ENCODE measurements around the gene TMEM89. TPM values are rescaled to one million over a fixed set of nuclear protein-coding genes. Genes with fewer than 3 reads are reported as not detected.

Gene TMEM89
- total and polyA plus RNA-seq, 2 donors = 0.23 TPM; not detected in 1

DNA sequence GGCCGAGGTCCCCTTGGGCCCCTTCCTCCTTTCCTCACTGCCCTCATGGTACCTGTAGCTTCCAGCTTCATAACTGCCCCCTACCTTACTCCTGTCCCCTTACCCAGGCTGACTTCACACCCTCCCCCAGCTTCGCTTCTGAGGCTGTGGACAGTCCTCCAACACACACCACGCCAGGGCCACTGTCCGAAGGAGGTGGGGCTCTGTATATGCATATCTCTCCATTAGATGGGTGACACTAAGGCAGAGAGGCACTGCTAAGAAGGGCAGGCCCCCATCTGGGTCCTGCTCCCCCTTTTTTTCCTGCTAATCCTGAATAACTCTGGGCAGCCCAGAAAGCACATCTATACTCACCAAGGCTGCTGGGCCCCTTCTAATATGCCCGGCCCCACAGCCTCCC, 25.4 kb downstream of the TMEM89 start:
- H3K27ac ChIP-seq (ENCODE audit: low read depth in 1 of 2, low read length in 1 of 2) = no peak overlapping the region
- no peaks in the 10 kb centered on the region for H3K9me3 ChIP-seq (ENCODE audit: control insufficient read depth in 2 of 2, insufficient read depth in 1 of 2, low read length in 1 of 2)
- H3K27me3 ChIP-seq (ENCODE audit: control insufficient read depth in 2 of 2, insufficient read depth in 1 of 2, low read length in 1 of 2) = peaks cover 18 to 48% of the 10 kb centered on the region in 2 donors
- no peak overlapping the region for H3K4me3 ChIP-seq (ENCODE audit: low read length in 2 of 2)
- WGBS = 89% methylated on average over 5 of the region's 5 CpGs
- H3K4me1 ChIP-seq (ENCODE audit: control insufficient read depth in 2 of 2, insufficient read depth in 2 of 2, low read length in 2 of 2) = peaks cover 0 to 16% of the 10 kb centered on the region in 2 donors
- no peak for DNase-seq (ENCODE audit: low read depth in 6 of 9, low spot score in 9 of 9)
- peaks cover 31 to 40% of the 10 kb centered on the region in 2 donors for H3K36me3 ChIP-seq (ENCODE audit: control insufficient read depth in 2 of 2, insufficient read depth in 2 of 2, low read length in 1 of 2)

DNA sequence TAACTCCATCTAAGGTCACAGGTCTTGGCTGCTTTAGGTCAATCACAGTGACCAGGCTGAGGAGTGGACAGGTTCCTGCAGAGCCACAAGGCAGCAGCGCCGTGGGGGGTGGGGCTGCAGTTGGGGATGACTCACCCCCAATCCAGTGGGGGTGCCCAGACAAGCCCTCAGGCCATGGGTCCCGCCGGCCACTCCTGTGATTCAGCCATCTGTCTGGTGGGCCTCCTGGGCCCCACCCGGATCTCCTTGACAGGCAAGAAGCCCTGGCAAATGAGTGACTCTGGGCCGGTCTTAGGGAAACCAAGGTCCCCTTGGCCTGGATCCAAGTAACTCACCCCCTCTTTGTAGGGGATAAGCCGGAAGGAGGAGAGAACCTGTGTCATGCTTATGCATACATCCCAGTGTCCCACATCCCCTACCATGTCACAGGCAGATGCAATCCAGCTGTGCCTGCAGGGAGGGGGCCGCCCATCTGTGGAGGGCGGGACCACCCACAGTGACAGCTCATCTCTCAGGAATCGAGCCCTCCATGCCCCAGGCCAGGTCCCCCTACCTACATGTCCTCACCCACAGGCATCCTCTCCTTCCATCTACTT, 25.9 kb downstream of the TMEM89 start:
- H3K36me3 ChIP-seq (ENCODE audit: control insufficient read depth in 2 of 2, insufficient read depth in 2 of 2, low read length in 1 of 2) = peaks cover 26 to 35% of the 10 kb centered on the region in 2 donors
- DNase-seq (ENCODE audit: low read depth in 6 of 9, low spot score in 9 of 9) = no peak
- H3K4me1 ChIP-seq (ENCODE audit: control insufficient read depth in 2 of 2, insufficient read depth in 2 of 2, low read length in 2 of 2) = peaks cover 0 to 16% of the 10 kb centered on the region in 2 donors
- no peaks in the 10 kb centered on the region for H3K9me3 ChIP-seq (ENCODE audit: control insufficient read depth in 2 of 2, insufficient read depth in 1 of 2, low read length in 1 of 2)
- 70% methylated on average over 10 of the region's 10 CpGs for WGBS
- no peak overlapping the region for H3K4me3 ChIP-seq (ENCODE audit: low read length in 2 of 2)
- no peak overlapping the region for H3K27ac ChIP-seq (ENCODE audit: low read depth in 1 of 2, low read length in 1 of 2)
- peaks cover 18 to 52% of the 10 kb centered on the region in 2 donors for H3K27me3 ChIP-seq (ENCODE audit: control insufficient read depth in 2 of 2, insufficient read depth in 1 of 2, low read length in 1 of 2)

DNA sequence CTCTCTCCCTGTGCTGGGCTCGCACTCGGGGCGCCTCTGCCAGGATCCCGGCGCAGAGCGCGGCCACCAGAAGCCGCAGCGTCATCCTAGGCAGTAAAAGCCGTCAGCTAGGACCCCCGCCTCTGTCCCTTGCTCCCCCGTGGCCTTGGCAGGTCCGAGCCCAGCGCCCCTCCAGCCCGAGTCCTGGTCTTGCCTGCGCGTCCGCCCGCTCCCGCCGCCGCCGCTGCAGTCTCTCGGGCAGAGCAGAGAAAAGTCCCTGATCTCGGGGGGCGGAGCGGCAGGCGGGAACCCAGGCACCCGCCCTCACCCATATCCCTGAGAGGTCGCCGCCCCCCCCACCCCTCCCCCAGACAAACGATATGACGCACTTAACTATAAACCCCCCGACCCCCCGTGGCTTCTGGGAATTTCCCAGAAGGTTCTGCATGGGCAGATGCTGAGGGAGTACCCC, 26.5 kb downstream of the TMEM89 start, which contains the start of gene COL7A1:
Gene COL7A1, minus strand, starts transcription at position 255 of the 451 bp plus-strand sequence. Its CDS starts 170 bp downstream, at position 85.
- Histone ChIP-seq H3K9me3 (ENCODE audit: control insufficient read depth in 2 of 2, insufficient read depth in 1 of 2, low read length in 1 of 2) (no peaks in the 10 kb centered on the region), H3K4me3 (ENCODE audit: low read length in 2 of 2) (no peak within 1 kb of the TSS), H3K27ac (ENCODE audit: low read depth in 1 of 2, low read length in 1 of 2) (no peak within 1 kb of the TSS), H3K36me3 (ENCODE audit: control insufficient read depth in 2 of 2, insufficient read depth in 2 of 2, low read length in 1 of 2) (peaks cover 21 to 29% of the 10 kb centered on the region in 2 donors), H3K27me3 (ENCODE audit: control insufficient read depth in 2 of 2, insufficient read depth in 1 of 2, low read length in 1 of 2) (peaks cover 18 to 57% of the 10 kb centered on the region in 2 donors), H3K4me1 (ENCODE audit: control insufficient read depth in 2 of 2, insufficient read depth in 2 of 2, low read length in 2 of 2) (peaks cover 0 to 16% of the 10 kb centered on the region in 2 donors)
- WGBS = 19% methylated on average over 35 of the region's 35 CpGs
- no peak for DNase-seq (ENCODE audit: low read depth in 6 of 9, low spot score in 9 of 9)

DNA sequence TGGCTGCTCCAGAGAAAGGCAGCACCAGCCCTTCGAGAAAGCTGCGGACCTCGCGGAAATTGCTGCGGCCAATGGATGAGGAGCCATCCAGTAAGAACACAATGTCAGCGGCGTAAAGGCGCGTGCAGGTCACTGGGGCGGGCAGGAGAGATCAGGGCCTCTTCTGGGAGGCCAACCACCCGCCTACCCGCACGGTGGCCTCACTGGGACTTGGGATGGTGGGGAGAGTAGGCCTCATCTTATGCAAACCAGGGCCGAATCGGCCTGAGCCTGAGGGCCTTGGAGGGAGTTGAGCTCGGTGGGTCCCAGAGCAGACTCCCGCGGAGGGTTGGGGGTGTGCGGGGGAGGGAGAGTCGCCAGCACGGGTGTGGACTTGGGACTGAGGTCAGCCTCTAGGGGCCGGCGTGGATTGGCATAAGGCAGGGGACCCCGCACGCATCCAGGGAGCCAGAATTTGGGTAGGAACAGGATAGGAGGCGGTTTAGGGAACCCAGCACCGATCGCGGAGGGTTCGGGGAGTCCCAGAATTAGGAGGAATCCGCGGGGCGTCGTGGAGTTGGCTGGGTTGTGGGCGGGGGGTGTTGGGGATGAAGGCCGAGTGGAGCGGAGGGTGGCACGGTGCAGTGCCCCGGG, 27.0 kb downstream of the TMEM89 start:
- Histone ChIP-seq H3K27ac (ENCODE audit: low read depth in 1 of 2, low read length in 1 of 2) (no peak overlapping the region), H3K9me3 (ENCODE audit: control insufficient read depth in 2 of 2, insufficient read depth in 1 of 2, low read length in 1 of 2) (no peaks in the 10 kb centered on the region), H3K36me3 (ENCODE audit: control insufficient read depth in 2 of 2, insufficient read depth in 2 of 2, low read length in 1 of 2) (peaks cover 15 to 24% of the 10 kb centered on the region in 2 donors), H3K4me1 (ENCODE audit: control insufficient read depth in 2 of 2, insufficient read depth in 2 of 2, low read length in 2 of 2) (peaks cover 0 to 13% of the 10 kb centered on the region in 2 donors), H3K4me3 (ENCODE audit: low read length in 2 of 2) (no peak overlapping the region), H3K27me3 (ENCODE audit: control insufficient read depth in 2 of 2, insufficient read depth in 1 of 2, low read length in 1 of 2) (peaks cover 18 to 62% of the 10 kb centered on the region in 2 donors)
- WGBS = 51% methylated on average over 39 of the region's 39 CpGs
- DNase-seq (ENCODE audit: low read depth in 6 of 9, low spot score in 9 of 9) = no peak

DNA sequence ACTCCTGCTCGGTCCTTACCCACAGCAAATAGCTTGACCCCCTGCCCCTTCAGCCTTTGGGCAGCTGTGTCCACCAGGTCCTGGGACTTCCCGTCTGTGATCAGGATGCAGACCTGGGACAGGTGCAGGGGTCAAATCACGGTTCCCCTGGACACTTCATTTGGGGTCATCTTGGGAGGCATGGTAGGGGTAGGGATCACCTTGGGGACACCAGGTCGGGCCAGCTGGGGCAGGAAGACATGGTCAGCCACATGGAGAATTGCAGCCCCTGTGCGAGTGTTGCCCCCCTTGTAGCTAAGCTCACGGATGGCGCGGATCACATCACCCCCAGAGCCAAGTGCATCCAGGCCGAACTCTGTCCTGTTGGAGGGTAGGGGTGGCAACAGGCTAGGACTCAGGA, 28.2 kb downstream of the TMEM89 start:
- H3K9me3 ChIP-seq (ENCODE audit: control insufficient read depth in 2 of 2, insufficient read depth in 1 of 2, low read length in 1 of 2) = no peaks in the 10 kb centered on the region
- DNase-seq (ENCODE audit: low read depth in 6 of 9, low spot score in 9 of 9) = no peak
- H3K4me3 ChIP-seq (ENCODE audit: low read length in 2 of 2) = no peak overlapping the region
- 97% methylated on average over 9 of the region's 9 CpGs for WGBS
- peaks cover 0 to 7% of the 10 kb centered on the region in 2 donors for H3K4me1 ChIP-seq (ENCODE audit: control insufficient read depth in 2 of 2, insufficient read depth in 2 of 2, low read length in 2 of 2)
- H3K36me3 ChIP-seq (ENCODE audit: control insufficient read depth in 2 of 2, insufficient read depth in 2 of 2, low read length in 1 of 2) = peaks cover 3 to 12% of the 10 kb centered on the region in 2 donors
- no peak overlapping the region for H3K27ac ChIP-seq (ENCODE audit: low read depth in 1 of 2, low read length in 1 of 2)
- H3K27me3 ChIP-seq (ENCODE audit: control insufficient read depth in 2 of 2, insufficient read depth in 1 of 2, low read length in 1 of 2) = peaks cover 18 to 74% of the 10 kb centered on the region in 2 donors

DNA sequence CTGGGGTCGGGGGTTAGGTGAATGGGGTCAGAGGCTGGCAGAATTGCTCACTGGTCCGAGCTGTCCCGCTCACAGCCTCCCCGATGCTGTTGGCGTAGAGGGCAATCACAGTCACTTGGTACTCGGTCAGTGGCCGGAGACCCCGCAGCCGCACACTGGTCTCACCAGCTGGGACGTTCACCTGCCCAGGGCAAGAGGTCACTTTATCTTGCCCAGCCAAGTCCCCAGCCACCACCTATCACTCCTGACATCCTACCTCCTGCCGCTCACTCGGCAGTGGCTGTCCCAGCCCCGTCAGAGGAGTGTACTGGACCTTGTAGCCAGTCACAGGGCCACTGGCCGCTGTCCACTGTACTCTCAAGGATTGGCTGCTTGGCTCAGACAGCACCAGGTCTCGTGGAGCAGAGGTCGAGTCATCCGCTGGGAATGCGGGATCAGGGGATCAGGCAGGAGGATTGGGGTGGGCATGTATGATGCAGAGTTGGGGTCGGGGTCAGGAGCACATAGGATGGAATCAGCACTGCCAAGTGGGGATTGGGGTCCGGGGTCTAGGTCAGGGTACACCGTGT, 29.0 kb downstream of the TMEM89 start:
- no peak overlapping the region for H3K4me3 ChIP-seq (ENCODE audit: low read length in 2 of 2)
- no peak overlapping the region for H3K27ac ChIP-seq (ENCODE audit: low read depth in 1 of 2, low read length in 1 of 2)
- no peaks in the 10 kb centered on the region for H3K9me3 ChIP-seq (ENCODE audit: control insufficient read depth in 2 of 2, insufficient read depth in 1 of 2, low read length in 1 of 2)
- H3K27me3 ChIP-seq (ENCODE audit: control insufficient read depth in 2 of 2, insufficient read depth in 1 of 2, low read length in 1 of 2) = peaks cover 18 to 81% of the 10 kb centered on the region in 2 donors
- no peaks in the 10 kb centered on the region for H3K4me1 ChIP-seq (ENCODE audit: control insufficient read depth in 2 of 2, insufficient read depth in 2 of 2, low read length in 2 of 2)
- no peak for DNase-seq (ENCODE audit: low read depth in 6 of 9, low spot score in 9 of 9)
- H3K36me3 ChIP-seq (ENCODE audit: control insufficient read depth in 2 of 2, insufficient read depth in 2 of 2, low read length in 1 of 2) = peaks cover 0 to 4% of the 10 kb centered on the region in 2 donors
- 96% methylated on average over 21 of the region's 21 CpGs for WGBS

DNA sequence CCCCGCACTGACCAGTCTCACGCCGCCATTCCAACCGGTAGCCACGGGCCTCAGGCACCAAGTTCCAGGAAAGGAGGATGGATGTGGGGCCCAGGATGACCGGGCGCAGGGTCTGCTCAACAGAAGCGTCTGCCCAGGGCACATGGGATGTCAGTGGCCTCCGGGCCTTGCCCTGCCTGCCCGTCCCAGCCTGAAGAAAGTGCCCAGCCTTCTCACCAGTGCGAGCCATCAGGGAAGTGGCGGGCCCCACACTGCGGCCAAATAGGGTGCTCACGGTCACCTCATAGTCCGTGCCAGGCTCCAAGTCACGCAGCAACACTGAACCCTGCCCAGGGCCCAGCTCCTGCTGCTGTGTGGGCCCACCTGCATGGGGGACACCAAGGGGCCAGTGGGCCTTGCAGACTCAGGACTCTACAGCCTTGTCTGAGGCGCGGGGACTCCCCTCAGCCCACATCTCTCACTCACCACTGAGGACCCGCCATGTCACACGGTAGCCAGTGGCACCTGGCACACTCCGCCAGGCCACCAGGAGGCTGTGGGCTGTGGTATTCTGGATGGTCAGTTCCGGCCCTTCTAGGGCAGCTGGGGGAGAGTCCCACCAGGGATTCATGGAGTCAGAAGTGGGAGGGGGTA, 29.6 kb downstream of the TMEM89 start:
- WGBS = 97% methylated on average over 22 of the region's 22 CpGs
- Histone ChIP-seq H3K4me1 (ENCODE audit: control insufficient read depth in 2 of 2, insufficient read depth in 2 of 2, low read length in 2 of 2) (no peaks in the 10 kb centered on the region), H3K27ac (ENCODE audit: low read depth in 1 of 2, low read length in 1 of 2) (no peak overlapping the region), H3K27me3 (ENCODE audit: control insufficient read depth in 2 of 2, insufficient read depth in 1 of 2, low read length in 1 of 2) (peaks cover 18 to 85% of the 10 kb centered on the region in 2 donors), H3K4me3 (ENCODE audit: low read length in 2 of 2) (no peak overlapping the region), H3K36me3 (ENCODE audit: control insufficient read depth in 2 of 2, insufficient read depth in 2 of 2, low read length in 1 of 2) (no peaks in the 10 kb centered on the region), H3K9me3 (ENCODE audit: control insufficient read depth in 2 of 2, insufficient read depth in 1 of 2, low read length in 1 of 2) (no peaks in the 10 kb centered on the region)
- no peak for DNase-seq (ENCODE audit: low read depth in 6 of 9, low spot score in 9 of 9)

DNA sequence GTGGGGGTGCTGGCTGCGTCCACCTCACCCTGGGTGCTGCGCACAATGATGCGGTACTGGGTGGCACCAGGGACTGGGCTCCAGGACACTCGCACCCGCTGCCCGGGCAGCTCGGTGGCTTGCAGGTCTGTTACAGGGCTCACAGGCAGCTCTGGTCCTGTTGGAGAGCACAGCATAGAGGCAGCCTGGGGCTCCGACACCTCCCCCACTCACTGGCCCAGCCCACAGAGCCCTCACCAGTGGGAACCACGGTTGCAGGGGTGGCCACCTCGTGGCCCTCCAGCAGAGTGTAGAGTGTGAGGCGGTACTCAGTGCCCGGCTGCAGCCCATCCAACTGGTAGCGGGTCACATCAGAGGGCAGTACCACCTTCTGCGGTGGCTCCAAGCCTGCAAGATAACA, 30.1 kb downstream of the TMEM89 start:
- Histone ChIP-seq H3K9me3 (ENCODE audit: control insufficient read depth in 2 of 2, insufficient read depth in 1 of 2, low read length in 1 of 2) (no peaks in the 10 kb centered on the region), H3K27me3 (ENCODE audit: control insufficient read depth in 2 of 2, insufficient read depth in 1 of 2, low read length in 1 of 2) (peaks cover 18 to 84% of the 10 kb centered on the region in 2 donors), H3K4me1 (ENCODE audit: control insufficient read depth in 2 of 2, insufficient read depth in 2 of 2, low read length in 2 of 2) (no peaks in the 10 kb centered on the region), H3K36me3 (ENCODE audit: control insufficient read depth in 2 of 2, insufficient read depth in 2 of 2, low read length in 1 of 2) (no peaks in the 10 kb centered on the region), H3K4me3 (ENCODE audit: low read length in 2 of 2) (no peak overlapping the region), H3K27ac (ENCODE audit: low read depth in 1 of 2, low read length in 1 of 2) (no peak overlapping the region)
- no peak for DNase-seq (ENCODE audit: low read depth in 6 of 9, low spot score in 9 of 9)
- 95% methylated on average over 14 of the region's 14 CpGs for WGBS

DNA sequence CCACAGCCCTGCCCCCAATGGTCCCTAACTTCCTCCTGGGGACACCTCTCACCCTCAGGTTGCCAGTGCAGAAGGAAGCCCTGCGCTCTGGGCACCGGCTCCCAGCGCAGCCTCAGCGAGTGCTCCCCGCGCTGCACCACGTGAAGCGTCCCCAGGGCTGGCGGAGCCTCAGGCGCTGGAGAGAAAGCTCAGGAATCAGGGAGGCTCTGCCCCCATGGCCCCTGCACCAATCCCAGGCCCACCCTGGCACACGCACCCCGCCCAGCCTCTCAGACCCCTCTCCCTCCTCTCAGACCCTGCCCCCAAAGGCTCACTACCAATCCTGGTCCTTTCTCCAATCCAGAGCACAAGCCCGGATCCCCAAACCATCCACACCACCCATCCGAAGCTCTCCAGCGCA, 33.3 kb downstream of the TMEM89 start:
- peaks cover 1 to 52% of the 10 kb centered on the region in 2 donors for H3K27me3 ChIP-seq (ENCODE audit: control insufficient read depth in 2 of 2, insufficient read depth in 1 of 2, low read length in 1 of 2)
- no peaks in the 10 kb centered on the region for H3K9me3 ChIP-seq (ENCODE audit: control insufficient read depth in 2 of 2, insufficient read depth in 1 of 2, low read length in 1 of 2)
- H3K36me3 ChIP-seq (ENCODE audit: control insufficient read depth in 2 of 2, insufficient read depth in 2 of 2, low read length in 1 of 2) = no peaks in the 10 kb centered on the region
- no peak overlapping the region for H3K4me3 ChIP-seq (ENCODE audit: low read length in 2 of 2)
- no peak for DNase-seq (ENCODE audit: low read depth in 6 of 9, low spot score in 9 of 9)
- no peaks in the 10 kb centered on the region for H3K4me1 ChIP-seq (ENCODE audit: control insufficient read depth in 2 of 2, insufficient read depth in 2 of 2, low read length in 2 of 2)
- no peak overlapping the region for H3K27ac ChIP-seq (ENCODE audit: low read depth in 1 of 2, low read length in 1 of 2)
- 70% methylated on average over 15 of the region's 15 CpGs for WGBS
